Esophagus (tissue), 2 donors: Measurements from ENCODE around the gene GATAD2B. TPM values are rescaled to one million over a fixed set of nuclear protein-coding genes. Genes with fewer than 3 reads are reported as not detected.
A peak's percentile ranks its signal among the peaks of the same experiment; 100 is the strongest.

ENCODE experiments used
- H3K27ac ChIP-seq, 2 donors: one replicate each; pipeline ENCODE4 v1.5.1; 2013; ENCODE audit warnings: low read depth in 2 of 2, mild to moderate bottlenecking in 2 of 2, inconsistent platforms in 1 of 2, low read length in 1 of 2, moderate library complexity in 1 of 2
- H3K27me3 ChIP-seq, 2 donors: one replicate each; pipeline ENCODE4 v1.6.1; 2013; ENCODE audit warnings: low read length in 2 of 2, control low read depth in 1 of 2, mild to moderate bottlenecking in 1 of 2; ENCODE audit not compliant: insufficient read depth in 2 of 2, control insufficient read depth in 1 of 2
- H3K36me3 ChIP-seq, 2 donors: one replicate each; pipeline ENCODE4 v1.6.1; 2013; ENCODE audit warnings: low read length in 1 of 2; ENCODE audit not compliant: control insufficient read depth in 2 of 2, insufficient read depth in 2 of 2
- H3K4me1 ChIP-seq, 2 donors: one replicate each; pipeline ENCODE4 v1.6.1; 2013; ENCODE audit warnings: low read length in 1 of 2; ENCODE audit not compliant: control insufficient read depth in 2 of 2, insufficient read depth in 2 of 2
- H3K4me3 ChIP-seq, 2 donors: one replicate each; pipeline ENCODE4 v1.5.1; 2013; ENCODE audit warnings: low read length in 2 of 2, mild to moderate bottlenecking in 2 of 2, low read depth in 1 of 2, moderate library complexity in 1 of 2
- H3K9me3 ChIP-seq, 2 donors: one replicate each; pipeline ENCODE4 v1.6.1; 2013; ENCODE audit warnings: mild to moderate bottlenecking in 2 of 2, low read depth in 1 of 2, low read length in 1 of 2, moderate library complexity in 1 of 2; ENCODE audit not compliant: control insufficient read depth in 2 of 2, insufficient read depth in 1 of 2
- WGBS, 2 donors: extraction: QIAGEN DNeasy Blood & Tissue Kit; methylation state at CpG; one replicate each; pipeline ENCODE4 v1.1.7; 2013; 5-methylcytosine and 5-hydroxymethylcytosine counted together
- polyA plus RNA-seq, 2 donors: library from polyadenylated mRNA; stranded (reverse); fragments of 200-250 nt; gene quantifications; one replicate each; pipeline ENCODE4 v1.2.3, GENCODE V29; 2013
- donor health status: healthy with polysubstance abuse.
- donor health status: Bipolar disorder and iron deficiency.

Gene GATAD2B
- polyA plus RNA-seq, 2 donors, result 3.2 to 4.4 TPM

- H3K4me1 ChIP-seq, result peaks cover 3 to 14% of the 10 kb centered on the region in 2 donors
- WGBS, 2 donors, result 35 to 36% methylated on average over 16 of the region's 16 CpGs
These were observed 39.6 kb upstream of the GATAD2B start for GRCh38 chr1:153962088-153963029.

GRCh38 chr1:153961421-153961820 is 38.6 kb upstream of the GATAD2B start:
- 73 to 76% methylated on average over 4 of the region's 4 CpGs for WGBS, 2 donors
- H3K4me1 ChIP-seq, result peaks cover 4 to 17% of the 10 kb centered on the region in 2 donors
- H3K36me3 ChIP-seq, result peaks cover 0 to 7% of the 10 kb centered on the region in 2 donors
- no peaks in the 10 kb centered on the region for H3K27me3 ChIP-seq
- no peaks in the 10 kb centered on the region for H3K9me3 ChIP-seq
- peak overlapping the region; percentile 90 to 99 for H3K27ac ChIP-seq
- H3K4me3 ChIP-seq, result no peak overlapping the region

More at GRCh38 chr1:153962088-153963029, 39.6 kb upstream of the GATAD2B start:
- H3K9me3 ChIP-seq, result no peaks in the 10 kb centered on the region
- H3K4me3 ChIP-seq, result peak overlapping the region; percentile 66 to 83
- H3K27me3 ChIP-seq, result no peaks in the 10 kb centered on the region
- peak overlapping the region; percentile 90 to 99 for H3K27ac ChIP-seq
- H3K36me3 ChIP-seq, result peaks cover 0 to 7% of the 10 kb centered on the region in 2 donors

GRCh38 chr1:153960206-153960605 is 37.4 kb upstream of the GATAD2B start:
- peaks cover 0 to 7% of the 10 kb centered on the region in 2 donors for H3K36me3 ChIP-seq
- no peaks in the 10 kb centered on the region for H3K9me3 ChIP-seq
- peaks cover 7 to 24% of the 10 kb centered on the region in 2 donors for H3K4me1 ChIP-seq
- 81 to 86% methylated on average over 11 of the region's 11 CpGs for WGBS, 2 donors
- no peaks in the 10 kb centered on the region for H3K27me3 ChIP-seq
- no peak overlapping the region for H3K4me3 ChIP-seq
- peak overlapping the region in 1 of 2 donors; percentile 12 for H3K27ac ChIP-seq

- no peak overlapping the region for H3K4me3 ChIP-seq
- peak overlapping the region; percentile 12 to 47 for H3K27ac ChIP-seq
- WGBS, 2 donors, result 65 to 71% methylated on average over 3 of the region's 3 CpGs
- H3K27me3 ChIP-seq, result no peaks in the 10 kb centered on the region
- no peaks in the 10 kb centered on the region for H3K9me3 ChIP-seq
- peaks cover 0 to 7% of the 10 kb centered on the region in 2 donors for H3K36me3 ChIP-seq
- peaks cover 7 to 24% of the 10 kb centered on the region in 2 donors for H3K4me1 ChIP-seq
These were observed 36.7 kb upstream of the GATAD2B start for GRCh38 chr1:153959454-153959853.

GRCh38 chr1:153958961-153959260 is 36.1 kb upstream of the GATAD2B start:
- H3K27me3 ChIP-seq, result no peaks in the 10 kb centered on the region
- no peaks in the 10 kb centered on the region for H3K9me3 ChIP-seq
- 12 to 22% methylated on average over 4 of the region's 4 CpGs for WGBS, 2 donors
- peak overlapping the region; percentile 59 to 64 for H3K27ac ChIP-seq
- H3K4me3 ChIP-seq, result peak overlapping the region in 1 of 2 donors; percentile 83
- H3K36me3 ChIP-seq, result peaks cover 0 to 10% of the 10 kb centered on the region in 2 donors
- H3K4me1 ChIP-seq, result peaks cover 7 to 24% of the 10 kb centered on the region in 2 donors

- no peaks in the 10 kb centered on the region for H3K9me3 ChIP-seq
- peaks cover 0 to 12% of the 10 kb centered on the region in 2 donors for H3K36me3 ChIP-seq
- H3K4me1 ChIP-seq, result peaks cover 7 to 24% of the 10 kb centered on the region in 2 donors
- H3K27me3 ChIP-seq, result no peaks in the 10 kb centered on the region
- peak within 1 kb of the TSS; percentile 96 to 97 for H3K27ac ChIP-seq
- peak within 1 kb of the TSS; percentile 83 to 95 for H3K4me3 ChIP-seq
- WGBS, 2 donors, result 0% methylated on average over 69 to 74 of the region's 75 CpGs
These were observed 35.6 kb upstream of the GATAD2B start, which contains the start of gene CRTC2 for GRCh38 chr1:153958111-153958960. Gene CRTC2, minus strand, starts transcription at chr1:153958612. Its CDS starts 115 bp downstream, at chr1:153958497.

GRCh38 chr1:153957744-153958110 is 35.0 kb upstream of the GATAD2B start:
- Histone ChIP-seq H3K27ac (peak overlapping the region; percentile 96 to 97), H3K4me3 (peak overlapping the region; percentile 83 to 95), H3K36me3 (peaks cover 0 to 12% of the 10 kb centered on the region in 2 donors), H3K9me3 (no peaks in the 10 kb centered on the region), H3K4me1 (peaks cover 4 to 24% of the 10 kb centered on the region in 2 donors), H3K27me3 (no peaks in the 10 kb centered on the region)
- WGBS, 2 donors, result 0% methylated on average over 13 of the region's 13 CpGs

GRCh38 chr1:153956997-153957715 is 34.4 kb upstream of the GATAD2B start:
- Histone ChIP-seq H3K27ac (peak overlapping the region; percentile 96 to 97), H3K4me3 (peak overlapping the region; percentile 83 to 95), H3K36me3 (peaks cover 5 to 18% of the 10 kb centered on the region in 2 donors), H3K4me1 (peaks cover 4 to 19% of the 10 kb centered on the region in 2 donors), H3K27me3 (no peaks in the 10 kb centered on the region), H3K9me3 (no peaks in the 10 kb centered on the region)
- WGBS, 2 donors, result 27 to 29% methylated on average over 6 of the region's 6 CpGs

GRCh38 chr1:153954826-153955225 is 32.1 kb upstream of the GATAD2B start:
- Histone ChIP-seq H3K27ac (no peak overlapping the region), H3K36me3 (peaks cover 13 to 30% of the 10 kb centered on the region in 2 donors), H3K27me3 (no peaks in the 10 kb centered on the region), H3K4me3 (no peak overlapping the region), H3K9me3 (no peaks in the 10 kb centered on the region), H3K4me1 (peaks cover 4 to 10% of the 10 kb centered on the region in 2 donors)
- 93 to 94% methylated on average over 10 of the region's 10 CpGs for WGBS, 2 donors
